HTERT RPE-1 (cell line): Measurements from ENCODE around the gene GPR180.
"Not testable (repeated sequence)": the region's sequence is repeated elsewhere in the genome, so short reads cannot be mapped to it uniquely, and the experiment has no call there.

Source experiments
- in situ Hi-C: fragments of 300-500 bp; cut with MboI; formaldehyde crosslinking; loops from 4 replicates; pipeline ENCODE4 v1.14.3; 2020; ENCODE audit warnings: low sequenced_read_pairs

Gene GPR180

DNA sequence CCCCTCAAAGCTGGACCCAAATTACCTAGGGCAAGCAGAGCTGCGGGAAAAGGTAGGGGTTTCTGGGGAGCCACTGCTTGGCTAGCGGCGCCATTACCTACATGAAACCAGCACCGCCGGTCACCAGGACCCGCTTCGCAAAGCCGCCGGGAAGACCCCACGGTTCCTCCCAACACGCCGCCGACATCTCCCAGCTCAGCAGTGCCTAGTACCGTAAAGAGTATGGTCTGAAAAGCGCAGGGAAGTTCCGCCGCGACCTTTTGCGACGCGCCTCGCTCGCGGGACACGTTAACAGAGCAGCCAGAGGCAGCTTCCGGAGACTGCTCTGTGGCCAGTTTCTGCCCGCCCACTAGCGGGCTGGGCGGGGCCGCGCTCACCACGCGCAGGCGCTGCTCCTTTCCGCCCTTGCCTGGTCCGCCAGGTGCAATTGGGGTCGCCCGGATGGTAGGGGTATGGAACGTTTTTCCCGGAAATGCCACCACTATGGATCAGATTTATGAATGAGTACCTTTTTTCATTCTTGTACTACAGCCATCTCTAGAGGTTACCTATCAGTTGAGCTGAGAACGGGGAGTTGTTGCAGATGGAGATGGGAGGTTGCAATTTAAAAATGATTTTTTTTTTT is 5.6 kb upstream of the GPR180 start, which contains the start of gene TGDS:
Gene TGDS (minus strand): TSS at position 203 of the 625 bp plus-strand sequence. CDS start 16 bp downstream, at position 187.
- in situ Hi-C loops, result no loop called here

DNA sequence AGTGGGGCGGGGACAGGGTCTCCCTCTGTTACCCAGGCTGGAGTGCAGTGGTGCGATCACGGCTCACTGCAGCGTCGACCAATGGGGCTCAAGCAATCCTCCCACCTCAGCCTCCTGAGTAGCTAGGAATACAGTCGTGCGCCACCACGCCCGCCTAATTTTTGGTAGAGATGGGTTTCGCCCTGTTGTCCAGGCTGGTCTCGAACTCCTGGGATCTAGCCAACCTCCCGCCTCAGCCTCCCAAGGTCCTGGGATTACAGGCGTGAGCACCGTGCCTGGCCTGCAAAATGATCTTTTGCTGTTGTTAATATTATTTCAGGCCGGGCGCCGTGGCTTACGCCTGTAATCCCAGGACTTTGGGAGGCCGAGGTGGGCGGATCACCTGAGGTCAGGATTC is 5.1 kb upstream of the GPR180 start:
- in situ Hi-C loops, result no loop called here

DNA sequence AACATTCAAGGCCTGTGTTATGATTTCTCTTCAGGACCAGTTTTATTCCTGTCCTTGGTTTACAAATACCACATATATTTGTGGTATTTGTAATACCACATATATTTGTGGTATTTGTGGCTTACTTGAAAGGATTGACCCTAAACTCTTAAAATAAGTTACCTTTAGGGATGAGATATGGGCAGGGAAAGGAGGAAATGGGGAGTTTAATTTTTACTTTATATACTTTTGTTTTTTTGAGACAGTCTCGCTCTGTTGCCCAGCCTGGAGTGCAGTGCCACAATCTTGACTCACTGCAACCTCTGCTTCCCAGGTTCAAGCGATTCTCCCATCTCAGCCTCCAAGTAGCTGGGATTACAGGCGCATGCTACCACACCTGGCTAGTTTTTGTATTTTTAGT is 3.4 kb upstream of the GPR180 start:
- in situ Hi-C loops, result no loop called here

DNA sequence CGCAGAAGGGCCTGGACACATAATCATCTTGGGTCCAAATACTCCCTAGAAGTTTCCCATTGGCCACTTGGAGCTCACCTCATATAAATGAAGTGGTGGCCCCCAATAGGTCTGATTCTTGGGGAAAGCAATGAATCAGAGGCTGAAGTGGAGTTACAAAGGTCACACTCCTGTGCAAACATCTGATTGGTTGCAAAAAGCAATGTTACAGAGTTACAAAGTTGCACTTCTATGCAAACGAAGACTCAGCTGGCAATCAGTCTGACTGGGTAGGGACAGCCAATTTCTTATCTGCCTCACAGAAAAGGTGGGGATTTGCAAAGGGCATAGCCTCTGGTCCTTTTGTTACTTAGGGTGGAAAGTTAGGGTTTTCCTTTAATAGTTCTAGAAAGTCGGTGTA is 1.8 kb upstream of the GPR180 start:
- in situ Hi-C loops, result no loop called here

DNA sequence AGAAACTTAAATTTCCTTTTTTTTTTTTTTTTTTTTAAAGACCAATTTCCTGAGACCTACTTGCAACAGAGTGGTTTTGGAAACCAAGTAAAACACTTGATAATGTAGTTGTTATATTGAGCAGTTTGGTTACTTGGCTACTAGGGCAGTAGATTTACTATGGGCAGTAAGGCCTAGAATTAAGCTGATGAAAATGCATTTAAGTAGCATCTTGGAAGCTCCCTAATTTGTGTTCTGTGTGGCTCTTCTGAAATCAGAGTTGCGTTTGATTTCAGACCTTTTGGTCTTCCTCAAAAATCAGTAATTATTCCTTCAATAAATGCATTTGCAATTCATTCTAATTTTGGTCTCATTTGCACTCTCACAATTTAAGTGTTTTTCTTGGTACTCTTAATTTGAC is 810 bp downstream of the GPR180 start:
- in situ Hi-C loops, result no loop called here

DNA sequence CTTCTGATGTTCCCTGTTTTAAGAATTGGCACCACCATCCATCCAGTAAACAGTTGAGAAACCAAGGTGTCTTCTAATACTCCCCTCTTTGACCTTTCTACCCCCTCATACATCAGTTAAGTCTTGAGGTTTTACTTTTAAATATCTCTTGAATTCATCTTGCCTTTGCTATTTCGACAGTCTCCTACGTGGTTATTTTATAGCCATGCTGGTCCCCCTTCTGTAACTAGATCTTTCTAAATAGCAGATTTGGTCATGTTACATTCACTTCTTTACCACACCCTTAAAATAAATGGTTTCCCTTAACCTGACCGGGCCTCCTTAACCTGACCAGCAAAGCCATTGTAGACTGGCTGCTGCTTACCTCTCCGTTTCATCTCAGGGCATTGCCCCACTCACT is 5.4 kb downstream of the GPR180 start:
- in situ Hi-C loops, result no loop called here

DNA sequence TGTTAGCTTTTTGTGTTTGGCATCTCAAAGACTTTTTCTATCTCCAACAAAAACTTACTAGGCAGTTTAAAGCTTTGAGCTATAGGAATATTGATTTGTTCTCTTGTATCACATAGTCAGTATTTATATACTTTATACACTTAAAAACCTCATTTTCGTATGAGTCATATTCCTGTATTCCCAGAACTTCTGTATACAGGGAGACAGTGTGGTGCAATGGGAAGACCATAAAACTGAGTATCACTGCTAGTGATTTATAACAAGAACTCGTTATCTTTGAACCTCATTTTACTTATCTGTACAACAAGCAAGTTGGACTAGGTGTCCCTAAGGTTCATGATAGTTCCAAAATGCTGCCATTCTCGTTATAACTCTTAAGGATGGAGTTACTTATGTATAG is 6.3 kb downstream of the GPR180 start:
- in situ Hi-C loops, result no loop called here

DNA sequence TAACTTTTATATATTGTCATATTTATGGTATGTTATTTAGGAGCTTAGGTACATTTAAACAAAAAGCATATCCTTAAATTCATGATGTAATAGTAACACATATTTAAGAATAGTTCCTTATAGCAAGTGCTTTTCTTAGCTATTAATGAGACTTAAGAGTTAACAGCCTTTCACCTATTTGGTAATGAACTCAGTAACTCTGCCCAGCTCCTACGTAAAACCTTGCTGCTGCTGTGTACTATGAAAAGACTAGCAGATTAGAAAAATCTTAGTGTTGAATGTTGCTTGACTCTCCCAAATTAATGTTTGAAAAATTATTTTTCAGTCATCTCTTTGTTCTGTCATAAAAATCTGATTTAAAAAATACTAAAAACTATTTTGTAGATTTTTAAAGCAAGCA is 6.9 kb downstream of the GPR180 start:
- in situ Hi-C loops, result no loop called here

DNA sequence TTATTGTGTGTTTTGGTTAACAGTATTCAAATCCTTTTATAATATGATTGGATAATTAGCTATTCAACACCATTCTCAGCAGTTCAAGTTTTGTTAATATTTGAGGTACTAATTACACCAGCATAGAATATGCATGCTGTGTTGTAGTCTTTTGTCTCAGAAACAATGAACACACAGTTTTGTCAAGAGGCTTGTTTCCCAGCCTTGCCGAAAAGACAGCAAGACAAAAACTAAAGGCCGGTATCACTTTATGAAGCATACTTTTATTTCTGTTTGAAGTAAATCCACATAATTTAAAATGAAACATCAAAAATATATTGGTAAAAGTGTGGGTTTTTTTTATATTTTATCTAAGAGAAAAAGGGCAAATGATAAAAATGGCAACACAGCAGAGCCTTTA is 7.5 kb downstream of the GPR180 start:
- in situ Hi-C loops, result no loop called here

DNA sequence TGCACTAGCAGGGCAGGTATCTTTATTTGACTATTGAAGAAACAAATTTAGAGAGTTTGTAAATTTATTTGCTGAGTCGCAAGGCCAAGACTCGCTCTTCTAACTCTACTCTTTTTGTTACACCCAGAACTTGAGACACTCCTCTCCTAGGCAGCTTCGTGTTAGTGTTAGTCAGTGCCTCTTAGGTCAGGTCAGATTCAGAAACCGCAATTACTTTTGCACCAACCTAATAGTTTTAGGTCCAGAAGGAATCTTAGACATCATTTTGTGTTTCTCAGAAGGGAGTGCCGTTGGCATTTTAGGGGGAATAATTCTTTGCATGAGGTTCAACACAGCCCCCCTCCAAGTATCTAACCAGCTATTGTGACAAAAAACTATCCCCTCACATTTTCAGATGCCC is 8.8 kb downstream of the GPR180 start:
- in situ Hi-C loops, result no loop called here

DNA sequence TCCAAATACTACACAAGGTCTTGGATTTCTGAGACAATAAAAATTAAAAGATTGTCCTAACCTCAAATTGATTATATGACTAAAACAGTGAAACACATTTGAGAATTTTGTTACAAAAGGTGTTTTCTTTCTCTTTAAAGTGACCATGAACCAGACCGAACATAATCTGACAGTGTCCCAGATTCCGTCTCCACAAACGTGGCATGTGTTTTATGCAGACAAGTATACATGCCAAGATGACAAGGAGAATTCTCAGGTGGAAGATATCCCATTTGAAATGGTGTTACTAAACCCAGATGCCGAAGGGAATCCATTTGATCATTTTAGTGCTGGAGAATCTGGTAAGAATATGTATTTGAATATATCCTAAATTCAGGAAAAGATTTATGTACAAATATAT is 10.4 kb downstream of the GPR180 start:
- in situ Hi-C loops, result no loop called here

DNA sequence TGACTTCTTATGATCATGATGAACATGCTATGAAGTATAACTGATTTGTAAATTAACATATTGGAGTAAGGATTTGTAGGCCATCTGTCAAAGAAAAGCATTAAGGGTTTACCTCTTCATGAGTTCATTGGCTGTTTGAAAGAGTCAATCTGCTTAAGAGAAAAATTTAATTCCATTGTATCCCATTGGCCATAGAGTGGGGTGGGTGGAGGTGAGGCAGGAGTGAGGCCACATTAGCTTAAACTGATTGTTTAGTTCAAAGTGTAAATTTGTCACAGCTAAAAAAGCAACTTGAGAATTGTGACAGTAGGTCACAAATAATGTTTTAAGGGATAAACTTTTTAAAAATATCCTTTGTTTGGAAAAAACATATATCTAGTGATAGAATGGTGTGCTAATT is 11.4 kb downstream of the GPR180 start:
- in situ Hi-C loops, result no loop called here

DNA sequence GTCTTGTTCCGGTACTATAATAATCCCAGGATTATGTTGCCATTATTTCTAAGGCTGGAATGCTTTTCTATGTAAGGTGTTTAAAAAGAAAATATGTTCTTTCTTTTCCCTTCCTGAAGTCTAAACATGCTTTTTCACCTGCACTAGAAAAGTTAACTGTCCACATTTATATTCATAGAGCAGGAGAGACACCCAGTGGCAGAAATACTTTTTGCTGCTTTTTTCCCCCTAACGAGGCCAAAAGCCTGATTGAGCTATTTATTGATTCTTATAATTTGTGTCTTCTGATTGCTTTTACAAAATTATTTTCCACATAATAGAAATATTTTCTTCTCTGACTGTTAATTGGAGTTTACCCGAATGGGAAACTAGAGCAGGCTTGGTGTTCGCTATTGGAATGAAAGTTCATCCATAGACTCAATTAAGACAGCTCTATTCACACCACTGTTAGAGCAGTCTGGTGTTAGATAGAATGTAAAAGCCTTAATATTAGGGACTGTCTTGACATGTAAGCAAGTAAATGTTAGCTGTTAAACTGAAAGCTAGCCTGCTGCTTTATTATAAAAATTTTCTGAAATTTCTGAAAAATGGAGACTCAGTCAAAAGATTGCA is 15.8 kb downstream of the GPR180 start:
- in situ Hi-C loops, result no loop called here

DNA sequence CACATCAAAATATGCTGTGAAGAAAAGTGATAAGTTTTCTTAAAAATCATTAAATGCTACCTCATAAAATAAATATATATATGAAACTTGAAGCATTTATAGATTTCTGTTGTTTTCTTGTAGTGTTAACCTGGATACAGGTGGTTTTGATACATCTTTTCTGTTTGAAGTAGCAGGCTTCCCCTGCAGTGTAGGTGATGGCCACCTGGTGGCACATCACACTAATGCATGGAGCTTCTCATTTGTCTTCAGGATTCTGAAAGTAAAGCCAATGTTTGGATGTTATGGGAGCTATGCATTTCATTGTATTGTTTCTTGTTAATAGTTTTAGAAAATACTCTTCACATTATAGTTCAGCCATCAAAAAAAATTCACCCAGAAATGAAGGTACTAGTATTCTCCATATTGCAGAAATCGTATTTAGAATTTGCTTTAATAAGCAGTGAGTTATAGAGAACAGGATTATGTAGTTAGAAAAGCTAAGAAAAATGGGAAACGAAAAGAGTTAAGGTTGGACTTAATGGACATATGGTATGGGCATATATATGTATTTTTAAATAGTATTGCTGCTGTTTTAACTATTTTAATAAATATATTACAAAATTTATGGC is 18.7 kb downstream of the GPR180 start:
- in situ Hi-C loops, result no loop called here

DNA sequence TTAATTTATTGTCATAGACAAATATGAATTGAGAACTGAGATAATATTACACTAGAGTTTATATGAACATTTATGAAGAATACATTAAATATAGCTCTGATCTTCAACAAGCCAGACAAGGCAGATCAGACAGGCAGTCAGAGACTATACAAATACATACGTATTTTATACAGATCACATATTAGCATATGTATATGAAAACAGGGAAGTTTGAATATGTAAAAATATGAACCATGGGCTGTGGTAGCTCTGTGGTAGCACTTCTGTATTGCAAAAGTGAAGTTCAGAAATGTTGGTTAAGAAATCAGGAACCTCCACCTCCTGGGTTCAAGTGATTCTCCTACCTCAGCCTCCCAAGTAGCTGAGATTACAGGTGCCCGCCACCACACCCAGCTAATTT is 20.7 kb downstream of the GPR180 start:
- in situ Hi-C loops, result no loop called here

DNA sequence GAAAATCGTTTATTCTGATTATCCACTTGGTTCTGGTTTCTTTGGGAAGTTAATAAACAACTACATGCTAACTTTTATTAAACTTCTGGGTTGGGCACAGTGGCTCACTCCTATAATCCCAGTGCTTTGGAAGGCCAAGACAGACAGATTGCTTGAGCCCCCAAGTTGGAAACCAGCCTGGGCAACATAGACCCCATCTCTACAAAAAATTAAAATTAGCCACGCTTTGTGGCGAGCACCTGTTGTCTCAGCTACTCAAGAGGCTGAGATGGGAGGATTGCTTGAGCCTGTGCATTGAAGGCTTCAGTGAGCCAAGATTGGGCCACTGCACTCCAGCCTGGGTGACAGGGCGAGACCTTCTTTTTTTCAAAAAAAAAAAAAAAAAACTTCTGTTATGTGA is 21.7 kb downstream of the GPR180 start:
- in situ Hi-C loops, result no loop called here

DNA sequence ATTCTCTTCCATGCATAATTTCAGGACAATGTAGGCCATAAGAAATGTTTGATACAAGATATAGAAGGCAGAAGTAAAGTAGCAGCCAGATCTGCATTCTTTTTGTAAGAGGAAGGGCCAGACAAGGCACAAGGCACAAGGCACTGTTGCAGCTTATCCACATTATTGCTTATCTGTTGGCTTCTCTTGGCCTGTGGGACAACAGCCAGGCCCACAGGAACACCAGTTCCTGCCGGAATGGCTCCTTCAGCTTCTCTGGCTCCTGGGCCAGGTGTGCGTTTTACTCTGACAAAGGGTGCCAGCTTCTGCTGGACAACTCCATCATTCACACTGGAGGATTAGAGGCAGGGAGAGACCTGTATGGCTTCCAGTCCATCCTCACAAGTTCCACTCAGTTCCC is 29.2 kb downstream of the GPR180 start:
- in situ Hi-C loops, result no loop called here

DNA sequence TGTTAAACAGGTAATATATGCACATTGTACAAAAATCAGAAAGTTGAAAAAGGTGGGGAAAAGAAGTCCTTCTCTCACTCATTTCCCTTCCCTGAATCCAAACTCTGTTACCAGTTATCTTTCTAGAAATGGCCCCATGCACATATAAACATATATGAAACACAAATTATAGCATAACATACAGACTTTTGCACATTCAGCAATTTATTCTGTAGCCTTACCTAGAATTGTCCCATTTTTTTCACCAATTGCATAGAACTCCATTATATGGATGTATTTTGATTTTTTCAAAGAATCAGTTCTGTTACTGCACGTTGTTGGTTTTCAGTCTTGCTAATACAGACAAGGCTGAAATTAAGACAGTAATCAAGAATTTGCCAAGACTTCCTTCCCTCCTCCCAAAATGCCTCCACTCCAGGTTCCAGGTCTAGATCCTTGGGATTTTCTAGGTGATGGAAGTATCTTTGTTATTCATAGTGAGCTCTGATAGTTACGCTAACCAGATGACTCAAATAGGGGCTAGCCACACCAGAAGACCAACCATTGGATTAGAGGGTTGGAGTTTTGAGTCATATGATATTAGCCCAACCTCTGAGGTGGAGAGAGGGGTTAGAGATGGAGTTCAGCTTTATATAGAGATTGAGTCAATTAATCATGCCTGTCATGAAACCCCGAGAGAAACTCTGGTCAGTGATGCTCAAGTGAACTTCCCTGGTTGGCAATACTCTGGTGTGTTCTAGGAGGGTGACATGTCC is 30.7 kb downstream of the GPR180 start:
- in situ Hi-C loops, result no loop called here

DNA sequence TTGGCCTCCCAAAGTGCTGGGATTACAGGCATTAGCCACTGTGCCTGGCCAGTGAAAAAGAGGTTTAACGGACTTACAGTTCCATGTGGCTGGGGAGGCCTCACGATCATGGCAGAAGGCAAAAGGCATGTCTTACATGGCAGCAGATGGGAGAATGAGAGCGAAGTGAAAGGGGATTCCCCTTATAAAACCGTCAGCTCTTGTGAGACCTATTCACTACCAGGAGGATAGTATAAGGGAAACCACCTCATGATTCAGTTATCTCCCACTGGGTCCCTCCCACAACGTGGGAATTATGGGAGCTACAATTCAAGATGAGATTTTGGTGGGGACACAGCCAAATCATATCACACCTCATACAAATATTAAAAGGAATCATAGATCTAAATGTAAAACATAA is 34.4 kb downstream of the GPR180 start:
- in situ Hi-C loops, result not testable (repeated sequence)

DNA sequence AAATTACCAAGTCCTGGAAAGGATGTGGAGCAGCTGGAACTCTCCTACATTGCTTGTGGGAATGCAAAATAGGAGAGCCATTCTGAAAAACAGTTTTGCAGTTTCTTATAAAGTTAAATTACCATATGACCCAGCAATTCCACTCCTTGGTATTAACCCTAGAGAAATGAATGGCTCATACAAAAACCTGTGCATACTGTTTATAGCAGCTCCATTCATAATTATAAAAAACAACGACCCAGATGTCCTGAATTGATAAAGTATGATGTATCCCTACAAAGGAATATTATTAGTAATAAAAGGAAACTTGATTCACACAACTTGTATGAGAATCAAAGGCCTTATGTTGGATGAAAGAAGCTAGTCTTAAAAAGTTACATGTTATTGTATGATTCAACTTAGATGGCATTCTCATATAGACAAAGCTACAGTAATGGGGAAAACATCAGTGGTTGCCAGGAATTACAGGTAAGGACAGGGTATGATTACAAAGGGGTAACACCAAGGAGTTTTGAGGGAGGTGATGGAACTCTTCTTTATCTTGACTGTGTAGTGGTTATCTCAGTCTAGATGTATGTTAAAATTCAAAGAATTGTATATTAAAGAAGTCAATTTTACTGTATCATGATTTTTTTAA is 35.4 kb downstream of the GPR180 start:
- in situ Hi-C loops, result no loop called here

DNA sequence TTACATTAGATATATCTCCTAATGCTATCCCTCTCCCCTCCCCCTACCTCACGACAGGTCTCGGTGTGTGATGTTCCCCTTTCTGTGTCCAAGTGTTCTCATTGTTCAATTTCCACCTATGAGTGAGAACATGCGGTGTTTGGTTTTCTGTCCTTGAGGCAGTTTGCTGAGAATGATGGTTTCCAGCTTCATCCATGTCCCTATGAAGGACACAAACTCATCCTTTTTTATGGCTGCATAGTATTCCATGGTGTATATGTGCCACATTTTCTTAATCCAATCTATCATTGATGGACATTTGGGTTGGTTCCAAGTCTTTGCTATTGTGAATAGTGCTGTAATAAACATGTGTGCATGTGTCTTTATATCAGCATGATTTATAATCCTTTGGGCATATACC is 36.0 kb downstream of the GPR180 start:
- in situ Hi-C loops, result not testable (repeated sequence)
